GM23248 (cell line): ENCODE measurements around the gene TRAF3IP1. TPM values are rescaled to one million over a fixed set of nuclear protein-coding genes. Genes with fewer than 3 reads are reported as not detected.
"Not testable (repeated sequence)": the region's sequence is repeated elsewhere in the genome, so short reads cannot be mapped to it uniquely, and the experiment has no call there.

Experiments used
- DNase-seq: peaks from one replicate; pipeline ENCODE4 v3.0.0-alpha.2; 2015
- H2AFZ ChIP-seq: fragments of 200-600 bp; sonication (generic); 2 replicates; pipeline ENCODE4 v1.6.1; 2016; ENCODE audit warnings: antibody characterized with exemption
- H3F3A ChIP-seq: fragments of 200-600 bp; sonication (generic); 2 replicates; pipeline ENCODE4 v1.6.1; 2016; ENCODE audit warnings: mild to moderate bottlenecking, antibody characterized with exemption, mixed run types; ENCODE audit not compliant: insufficient read depth
- H3K27ac ChIP-seq: fragments of 200-600 bp; sonication (generic); 2 replicates; pipeline ENCODE4 v1.5.1; 2016; ENCODE audit warnings: mild to moderate bottlenecking
- H3K27me3 ChIP-seq: fragments of 200-600 bp; sonication (generic); replicated peaks from 2 replicates; pipeline ENCODE4 v1.6.1; 2016; ENCODE audit warnings: mild to moderate bottlenecking; ENCODE audit not compliant: insufficient read depth
- H3K36me3 ChIP-seq: fragments of 200-600 bp; sonication (generic); 2 replicates; pipeline ENCODE4 v1.6.1; 2016; ENCODE audit warnings: low read depth, mild to moderate bottlenecking
- H3K4me1 ChIP-seq: fragments of 200-600 bp; sonication (generic); 2 replicates; pipeline ENCODE4 v1.6.1; 2016; ENCODE audit warnings: mild to moderate bottlenecking; ENCODE audit not compliant: insufficient read depth
- H3K4me2 ChIP-seq: fragments of 200-600 bp; sonication (generic); one replicate; pipeline ENCODE4 v1.6.1; 2016; ENCODE audit warnings: mild to moderate bottlenecking; ENCODE audit not compliant: unreplicated experiment
- H3K4me3 ChIP-seq: fragments of 200-600 bp; sonication (generic); 2 replicates; pipeline ENCODE4 v1.5.1; 2016; ENCODE audit warnings: mild to moderate bottlenecking
- H3K79me2 ChIP-seq: fragments of 200-600 bp; sonication (generic); 2 replicates; pipeline ENCODE4 v1.6.1; 2016; ENCODE audit warnings: mild to moderate bottlenecking; ENCODE audit not compliant: insufficient read depth
- H3K9ac ChIP-seq: fragments of 200-600 bp; sonication (generic); 2 replicates; pipeline ENCODE4 v1.6.1; 2016; ENCODE audit warnings: mild to moderate bottlenecking
- H3K9me2 ChIP-seq: fragments of 200-600 bp; sonication (generic); 2 replicates; pipeline ENCODE4 v1.6.1; 2016; ENCODE audit warnings: mixed run types, mild to moderate bottlenecking, moderate library complexity; ENCODE audit not compliant: insufficient read depth
- H3K9me3 ChIP-seq: fragments of 200-600 bp; sonication (generic); one replicate; pipeline ENCODE4 v1.6.1; 2017; ENCODE audit warnings: low read depth
- H4K20me1 ChIP-seq: fragments of 200-600 bp; sonication (generic); 2 replicates; pipeline ENCODE4 v1.6.0; 2016; ENCODE audit not compliant: insufficient read depth
- EZH2 ChIP-seq: fragments of 200-600 bp; sonication (generic); IDR thresholded peaks from 2 replicates; pipeline ENCODE4 v1.6.1; 2018; ENCODE audit warnings: antibody characterized with exemption, mild to moderate bottlenecking; ENCODE audit not compliant: insufficient read depth, poor library complexity, severe bottlenecking
- EZH2phosphoT487 ChIP-seq: fragments of 200-600 bp; sonication (generic); IDR thresholded peaks from 2 replicates; pipeline ENCODE4 v1.6.1; 2018; ENCODE audit warnings: antibody characterized with exemption, moderate library complexity, mild to moderate bottlenecking, low read depth; ENCODE audit not compliant: insufficient read depth
- WGBS, 2 experiments: methylation state at CpG; one replicate each; pipeline ENCODE4 v1.1.6; 2015 to 2017; ENCODE audit warnings: low lambda C conversion rate in 2 of 2, low coverage in 1 of 2; ENCODE audit errors: missing lambda C conversion rate in 2 of 2; 5-methylcytosine and 5-hydroxymethylcytosine counted together
- in situ Hi-C: fragments of 300-500 bp; cut with MboI; formaldehyde crosslinking; loops from 2 replicates; pipeline ENCODE4 v1.15.0; 2020
- polyA plus RNA-seq: library from polyadenylated mRNA; unstranded; fragments of >200 nt; fragmentation: Nextera tagmentation; extraction: Ambion mirVana; gene quantifications from 2 replicates; pipeline ENCODE4 v1.2.1, GENCODE V29; 2016
- total RNA-seq: library from RNA; depleted of rRNA; stranded (reverse); fragments of >200 nt; shearing (Covaris generic); gene quantifications from 2 replicates; pipeline ENCODE4 v1.2.3, GENCODE V29; 2014

TRAF3IP1 gene
- total and polyA plus RNA-seq, 2 experiments from 2014 or later: 9.5 to 10.6 TPM

DNA sequence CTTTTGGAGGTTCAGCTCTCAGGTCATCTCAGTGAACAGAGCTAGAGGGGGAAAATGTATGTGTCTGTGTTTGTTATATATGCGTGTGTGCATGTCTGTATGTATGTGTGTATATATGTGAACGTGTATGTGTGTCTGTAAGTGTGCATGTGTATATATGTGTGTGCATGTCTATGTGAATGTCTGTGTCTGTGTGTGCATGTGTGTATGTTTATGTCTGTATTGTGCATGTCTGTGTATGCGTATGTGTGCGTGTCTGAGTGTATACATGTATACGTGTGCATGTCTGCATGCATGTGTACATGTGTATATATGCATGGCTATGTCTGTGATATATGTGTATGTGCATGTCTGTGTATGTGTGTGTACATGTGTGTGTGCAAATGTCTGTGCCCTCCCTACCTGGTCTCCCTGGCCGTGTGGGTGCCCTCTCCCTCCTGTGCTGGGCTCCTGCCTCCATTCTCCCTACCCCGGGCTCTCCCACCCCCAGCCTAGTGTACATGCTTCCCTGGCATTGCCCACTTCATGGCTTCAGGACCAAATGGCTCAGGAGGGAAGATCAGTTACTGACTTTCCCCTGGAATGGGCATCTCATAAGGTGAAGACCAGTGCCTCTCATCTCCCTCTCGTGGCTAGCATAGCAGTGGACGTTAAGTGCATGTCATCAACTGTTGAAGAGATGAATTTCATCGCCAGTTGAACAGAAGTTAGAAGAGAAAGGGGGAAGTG, 49.9 kb downstream of the TRAF3IP1 start:
- H3F3A ChIP-seq: peaks cover 16% of the 10 kb centered on the region
- H3K4me3 ChIP-seq: peak overlapping the region; percentile 65; the same call in 1 of the 2 replicates
- no peaks in the 10 kb centered on the region for H3K27me3 ChIP-seq
- DNase-seq: no peak
- TF ChIP-seq EZH2: no peak
- peaks cover 16% of the 10 kb centered on the region for H3K4me1 ChIP-seq
- in situ Hi-C loops: no loop called here
- peak overlapping the region; percentile 69 for H3K9ac ChIP-seq
- H3K4me2 ChIP-seq: peak overlapping the region; percentile 88
- H3K9me3 ChIP-seq: no peaks in the 10 kb centered on the region
- 57 to 61% methylated on average over 10 of the region's 10 CpGs for WGBS, 2 experiments
- H3K36me3 ChIP-seq: no peaks in the 10 kb centered on the region
- no peaks in the 10 kb centered on the region for H4K20me1 ChIP-seq
- no peaks in the 10 kb centered on the region for H3K9me2 ChIP-seq
- H3K27ac ChIP-seq: peak overlapping the region; percentile 62
- peak overlapping the region; percentile 82 for H2AFZ ChIP-seq
- peaks cover 24% of the 10 kb centered on the region; the same call in 1 of the 2 replicates for H3K79me2 ChIP-seq

DNA sequence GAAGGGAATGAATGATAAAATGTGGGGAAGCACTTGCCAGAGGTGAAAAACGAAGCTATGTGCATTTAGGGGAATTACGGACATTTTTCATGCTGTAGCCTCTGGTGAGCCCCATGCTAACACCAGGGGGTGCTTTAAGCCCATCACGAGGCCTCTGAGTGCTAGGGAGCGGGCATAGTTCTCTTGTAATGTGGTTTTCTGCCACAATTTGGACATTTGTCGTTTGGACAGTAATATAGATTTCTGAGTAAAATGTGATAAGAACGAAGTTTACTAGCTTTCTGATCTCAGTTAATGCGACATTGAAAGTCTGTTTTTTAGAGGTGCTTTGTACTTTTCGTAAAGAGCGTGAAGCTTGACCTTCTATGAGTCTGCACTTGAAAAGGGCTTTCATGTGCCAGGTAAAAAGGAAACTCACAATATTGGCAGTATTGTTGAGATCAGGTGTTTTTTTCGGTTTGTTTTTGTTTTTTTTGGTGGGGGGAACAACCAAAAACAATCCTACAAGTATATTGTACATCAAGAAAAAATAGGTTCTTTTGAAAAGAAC, 50.6 kb downstream of the TRAF3IP1 start:
- no peak overlapping the region for H3K4me3 ChIP-seq
- no peaks in the 10 kb centered on the region for H4K20me1 ChIP-seq
- no peak overlapping the region for H3K27ac ChIP-seq
- 0 out of 2 replicates have a peak overlapping the region, but pooled peaks have one; percentile 21 for H2AFZ ChIP-seq
- peak overlapping the region; percentile 21 for H3K9ac ChIP-seq
- H3K9me2 ChIP-seq: no peaks in the 10 kb centered on the region
- peak; percentile 90 for DNase-seq
- WGBS, 2 experiments: 21 to 24% methylated on average over 10 of the region's 10 CpGs
- peaks cover 16% of the 10 kb centered on the region for H3K4me1 ChIP-seq
- peaks cover 24% of the 10 kb centered on the region; the same call in 1 of the 2 replicates for H3K79me2 ChIP-seq
- H3K36me3 ChIP-seq: no peaks in the 10 kb centered on the region
- peak overlapping the region; percentile 47 for H3K4me2 ChIP-seq
- TF ChIP-seq EZH2 (no peak), EZH2phosphoT487 (no peak)
- H3F3A ChIP-seq: peaks cover 16% of the 10 kb centered on the region
- in situ Hi-C loops: no loop called here
- H3K9me3 ChIP-seq: no peaks in the 10 kb centered on the region
- no peaks in the 10 kb centered on the region for H3K27me3 ChIP-seq

DNA sequence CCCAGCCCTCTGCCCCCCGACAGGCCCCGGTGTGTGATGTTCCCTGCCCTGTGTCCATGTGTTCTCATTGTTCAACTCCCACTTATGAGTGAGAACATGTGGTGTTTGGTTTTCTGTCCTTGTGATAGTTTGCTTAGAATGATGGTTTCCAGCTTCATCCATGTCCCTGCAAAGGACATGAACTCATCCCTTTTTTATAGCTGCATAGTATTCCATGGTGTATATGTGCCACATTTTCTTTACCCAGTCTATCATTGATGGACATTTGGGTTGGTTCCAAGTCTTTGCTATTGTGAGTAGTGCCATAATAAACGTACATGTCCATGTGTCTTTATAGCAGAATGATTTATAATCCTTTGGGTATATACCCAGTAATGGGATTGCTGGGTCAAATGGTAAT, 52.0 kb downstream of the TRAF3IP1 start:
- H3K9ac ChIP-seq, in situ Hi-C loops, H3K36me3 ChIP-seq, DNase-seq, H3K4me3 ChIP-seq, H3K27me3 ChIP-seq, H3K27ac ChIP-seq, H3K9me3 ChIP-seq, H2AFZ ChIP-seq, H4K20me1 ChIP-seq, H3K4me2 ChIP-seq, H3K9me2 ChIP-seq: not testable (repeated sequence)
- peaks cover 16% of the 10 kb centered on the region for H3K4me1 ChIP-seq
- H3K79me2 ChIP-seq: peaks cover 24% of the 10 kb centered on the region; the same call in 1 of the 2 replicates
- H3F3A ChIP-seq: peaks cover 16% of the 10 kb centered on the region
- 84 to 100% methylated on average over 1 to 3 of the region's 3 CpGs for WGBS, 2 experiments

DNA sequence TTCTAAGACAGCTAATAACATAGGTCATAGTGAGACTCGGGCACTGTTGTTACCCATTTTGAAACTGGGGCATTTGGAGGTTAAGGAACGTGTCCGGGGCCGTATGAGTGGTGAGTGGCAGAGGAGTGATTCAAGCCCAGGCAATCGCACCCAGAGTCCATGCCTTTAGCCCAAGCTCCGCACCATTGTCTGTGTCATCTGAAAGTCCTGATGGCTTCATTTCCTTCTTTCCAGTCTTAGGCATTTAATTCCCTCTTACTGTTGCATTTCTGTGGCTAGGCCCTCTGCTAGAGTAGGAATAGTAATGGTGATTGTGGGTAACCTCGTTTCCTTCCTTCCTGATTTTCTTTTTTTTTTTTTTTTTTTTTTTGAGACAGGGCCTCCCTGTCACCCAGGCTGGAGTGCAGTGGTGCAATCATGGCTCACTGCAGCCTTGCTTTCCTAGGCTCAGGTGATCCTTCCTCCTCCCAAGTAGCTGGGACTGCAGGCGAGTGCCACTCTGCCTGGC, 56.6 kb downstream of the TRAF3IP1 start:
- Histone ChIP-seq H3K27me3 (no peaks in the 10 kb centered on the region), H3K9me2 (no peaks in the 10 kb centered on the region), H4K20me1 (no peaks in the 10 kb centered on the region), H3K9ac (no peak overlapping the region), H3K27ac (no peak overlapping the region), H3K4me3 (no peak overlapping the region), H3K79me2 (peaks cover 12% of the 10 kb centered on the region; the same call in 1 of the 2 replicates), H3K9me3 (no peaks in the 10 kb centered on the region), H3K36me3 (no peaks in the 10 kb centered on the region), H3K4me1 (peaks cover 13% of the 10 kb centered on the region), H2AFZ (no peak overlapping the region), H3F3A (no peaks in the 10 kb centered on the region), H3K4me2 (no peak overlapping the region)
- TF ChIP-seq EZH2: no peak
- TF ChIP-seq EZH2phosphoT487: no peak
- in situ Hi-C loops: no loop called here
- WGBS, 2 experiments: 83 to 93% methylated on average over 8 of the region's 8 CpGs
- DNase-seq: peak; percentile 23
